OCI-LY1 (cell line): ENCODE measurements around the gene ZNF474.

Experiments
- EZH2 ChIP-seq: fragments of 200-600 bp; sonication (generic), shearing (Covaris generic); IDR thresholded peaks from 2 replicates; pipeline ENCODE4 v1.8.0; 2017; ENCODE audit warnings: borderline replicate concordance, mixed run types, mild to moderate bottlenecking, antibody characterized with exemption, low read length, moderate library complexity, mixed read lengths
- TF ChIP-seq, protein P1 (sequence below): fragments of 200-600 bp; sonication (generic), shearing (Covaris generic); IDR thresholded peaks from 2 replicates; pipeline ENCODE4 v1.5.1; 2017; ENCODE audit warnings: mild to moderate bottlenecking, antibody characterized with exemption, low read length, moderate library complexity, mixed read lengths

DNA sequence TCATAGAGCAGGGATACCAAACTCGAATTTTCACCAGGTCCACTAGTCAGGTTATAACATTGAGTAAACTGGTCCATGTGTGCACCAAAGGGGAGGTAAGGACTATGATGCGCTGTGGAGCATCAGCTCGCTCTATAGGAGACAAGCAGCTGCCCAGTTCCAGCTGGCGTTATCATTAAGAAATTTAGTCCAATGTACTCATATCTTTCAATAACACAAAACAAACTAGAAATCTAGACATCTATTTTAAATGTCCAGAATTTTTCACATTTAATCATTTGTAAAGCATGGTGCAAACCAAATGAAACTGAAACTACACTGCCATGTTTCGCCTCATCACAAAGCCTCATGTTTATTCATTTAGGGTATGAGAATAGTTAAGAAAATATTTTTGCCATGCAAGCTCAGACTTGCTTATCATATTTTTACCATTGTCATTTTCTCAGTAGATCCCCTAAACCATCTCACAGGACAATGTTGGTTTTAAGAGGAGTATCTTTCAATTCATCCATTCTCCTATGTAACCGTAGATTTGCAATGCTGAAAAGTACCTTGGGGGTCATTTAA is 50.9 kb downstream of the ZNF474 start:
- TF ChIP-seq, protein P1, sequence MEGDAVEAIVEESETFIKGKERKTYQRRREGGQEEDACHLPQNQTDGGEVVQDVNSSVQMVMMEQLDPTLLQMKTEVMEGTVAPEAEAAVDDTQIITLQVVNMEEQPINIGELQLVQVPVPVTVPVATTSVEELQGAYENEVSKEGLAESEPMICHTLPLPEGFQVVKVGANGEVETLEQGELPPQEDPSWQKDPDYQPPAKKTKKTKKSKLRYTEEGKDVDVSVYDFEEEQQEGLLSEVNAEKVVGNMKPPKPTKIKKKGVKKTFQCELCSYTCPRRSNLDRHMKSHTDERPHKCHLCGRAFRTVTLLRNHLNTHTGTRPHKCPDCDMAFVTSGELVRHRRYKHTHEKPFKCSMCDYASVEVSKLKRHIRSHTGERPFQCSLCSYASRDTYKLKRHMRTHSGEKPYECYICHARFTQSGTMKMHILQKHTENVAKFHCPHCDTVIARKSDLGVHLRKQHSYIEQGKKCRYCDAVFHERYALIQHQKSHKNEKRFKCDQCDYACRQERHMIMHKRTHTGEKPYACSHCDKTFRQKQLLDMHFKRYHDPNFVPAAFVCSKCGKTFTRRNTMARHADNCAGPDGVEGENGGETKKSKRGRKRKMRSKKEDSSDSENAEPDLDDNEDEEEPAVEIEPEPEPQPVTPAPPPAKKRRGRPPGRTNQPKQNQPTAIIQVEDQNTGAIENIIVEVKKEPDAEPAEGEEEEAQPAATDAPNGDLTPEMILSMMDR: no peak
- no peak for TF ChIP-seq EZH2
